Measurements from ENCODE around the gene MASP1.

Gene MASP1

GRCh38 chr3:187292631-187293515 lies 1.3 kb upstream of the MASP1 start:
- no peak for FAIRE-seq

GRCh38 chr3:187292181-187292580 lies 644 bp upstream of the MASP1 start:
- no peak for FAIRE-seq

GRCh38 chr3:187291001-187291511 lies 481 bp downstream of the MASP1 start:
- FAIRE-seq = no peak

GRCh38 chr3:187290503-187290902 lies 1.0 kb downstream of the MASP1 start:
- FAIRE-seq = no peak

GRCh38 chr3:187288855-187289605 lies 2.5 kb downstream of the MASP1 start:
- no peak for FAIRE-seq

GRCh38 chr3:187288131-187288854 lies 3.2 kb downstream of the MASP1 start:
- no peak for FAIRE-seq

- FAIRE-seq = no peak
These were observed 4.3 kb downstream of the MASP1 start for GRCh38 chr3:187287256-187287655.

- no peak for FAIRE-seq
These were observed 5.0 kb downstream of the MASP1 start for GRCh38 chr3:187286467-187287059.

- FAIRE-seq = no peak
These were observed 10.3 kb downstream of the MASP1 start for GRCh38 chr3:187281191-187281714.

GRCh38 chr3:187280644-187281043 lies 10.9 kb downstream of the MASP1 start:
- FAIRE-seq = no peak

- FAIRE-seq = no peak
These were observed 14.4 kb downstream of the MASP1 start for GRCh38 chr3:187277129-187277462.

- FAIRE-seq = no peak
These were observed 15.0 kb downstream of the MASP1 start for GRCh38 chr3:187276397-187277128.

- no peak for FAIRE-seq
These were observed 16.6 kb downstream of the MASP1 start for GRCh38 chr3:187274977-187275338.

- no peak for FAIRE-seq
These were observed 17.1 kb downstream of the MASP1 start for GRCh38 chr3:187274315-187274976.

GRCh38 chr3:187271582-187271981 lies 20.0 kb downstream of the MASP1 start:
- no peak for FAIRE-seq

GRCh38 chr3:187269486-187269885 lies 22.1 kb downstream of the MASP1 start:
- FAIRE-seq = no peak

- no peak for FAIRE-seq
These were observed 24.2 kb downstream of the MASP1 start for GRCh38 chr3:187267306-187267705.

- FAIRE-seq = no peak
These were observed 24.8 kb downstream of the MASP1 start for GRCh38 chr3:187266691-187267090.

- no peak for FAIRE-seq
These were observed 26.0 kb downstream of the MASP1 start for GRCh38 chr3:187265461-187265955.

GRCh38 chr3:187264911-187265310 lies 26.6 kb downstream of the MASP1 start:
- FAIRE-seq = no peak

- FAIRE-seq = no peak
These were observed 27.5 kb downstream of the MASP1 start for GRCh38 chr3:187264021-187264420.

Data from TTC549 (cell line).